Stomach (tissue), 4 donors: Measurements from ENCODE around the gene CSNK1G1.

Experiments
- POLR2A ChIP-seq, 4 donors: fragments of 450-650 bp; IDR thresholded peaks; one replicate each; pipeline ENCODE4 v1.6.1; 2016; ENCODE audit warnings: antibody characterized with exemption in 4 of 4, control low read depth in 2 of 4, mild to moderate bottlenecking in 1 of 4, moderate library complexity in 1 of 4
- POLR2AphosphoS5 ChIP-seq, 3 donors: sonication (generic); formaldehyde crosslinking; IDR thresholded peaks; one replicate each; pipeline ENCODE4 v1.6.1; 2016; ENCODE audit warnings: antibody characterized with exemption in 3 of 3

DNA sequence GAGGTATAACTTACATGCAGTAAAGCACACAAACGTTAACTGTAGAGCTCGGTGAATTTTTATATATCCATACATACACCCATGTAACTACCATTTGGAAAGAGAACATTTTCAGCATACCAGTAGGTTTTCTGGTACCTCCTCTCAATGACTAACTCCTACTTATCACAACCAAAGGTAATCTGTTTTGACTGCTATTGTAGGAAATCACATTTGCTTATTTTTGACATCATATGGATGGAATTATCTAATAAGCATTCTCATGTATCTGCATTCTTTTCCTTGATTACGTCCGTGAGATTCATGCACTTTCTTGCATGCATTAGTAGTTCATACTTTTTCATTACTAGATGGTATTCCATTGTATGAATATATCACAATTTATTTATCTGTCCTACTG is 76.8 kb downstream of the CSNK1G1 start:
- TF ChIP-seq POLR2A (IDR thresholded peaks at IDR 0.05) (no peak), POLR2AphosphoS5 (IDR thresholded peaks at IDR 0.05) (no peak)
